ENCODE data around the gene ATXN1L. TPM values are rescaled to one million over a fixed set of nuclear protein-coding genes. Genes with fewer than 3 reads are reported as not detected.
"Not testable (repeated sequence)": the region's sequence is repeated elsewhere in the genome, so short reads cannot be mapped to it uniquely, and the experiment has no call there.

ATXN1L gene
- total and polyA plus RNA-seq, 10 donors: 3.1 to 37.5 (median 28.0) TPM

GRCh38 chr16:71904239-71904638 lies 58.5 kb downstream of the ATXN1L start:
- WGBS, 5 donors: 81 to 90% (median 84%) methylated on average over 8 to 9 of the region's 9 CpGs
- no peak for TF ChIP-seq POLR2AphosphoS5 (IDR thresholded peaks at IDR 0.05)
- no peak for TF ChIP-seq POLR2A (IDR thresholded peaks at IDR 0.05)
- Histone ChIP-seq H3K27ac (no peak overlapping the region), H3K4me3 (no peak overlapping the region), H3K36me3 (peaks cover 0 to 34% (median 0%) of the 10 kb centered on the region in 6 donors), H3K27me3 (replicated peaks in 1 of 7) (no peaks in the 10 kb centered on the region), H3K4me1 (peaks cover 24 to 100% (median 97%) of the 10 kb centered on the region in 6 donors), H3K9me3 (no peaks in the 10 kb centered on the region)
- no peak for DNase-seq
- intact Hi-C loops (cut with DNase I; ENCODE audit: low total_unique reads): no loop called here

- Histone ChIP-seq H3K36me3 (peaks cover 0 to 38% (median 0%) of the 10 kb centered on the region in 6 donors), H3K27ac (peak overlapping the region in 3 of 8 donors; percentile 5 to 46 (median 32)), H3K4me1 (peaks cover 9 to 100% (median 96%) of the 10 kb centered on the region in 6 donors)
- DNase-seq; H3K9me3 ChIP-seq; H3K27me3 ChIP-seq (replicated peaks in 1 of 7); H3K4me3 ChIP-seq; intact Hi-C loops (cut with DNase I; ENCODE audit: low total_unique reads): not testable (repeated sequence)
- 35 to 64% (median 53%) methylated on average over 6 of the region's 6 CpGs for WGBS, 5 donors
Measured at GRCh38 chr16:71905765-71906164, 60.0 kb downstream of the ATXN1L start.

Other genes with a start within 250 kb of the ATXN1L start
- gene MARVELD3, start 219.8 kb upstream of the ATXN1L start, total RNA-seq: under 1 TPM in 3 of 7 donors, not detected in 4; 0.13 to 0.76 (median 0.34) TPM
- gene MARVELD3, start 219.8 kb upstream of the ATXN1L start, polyA plus RNA-seq: under 1 TPM; 0.02 to 0.06 (median 0.04) TPM
- gene PHLPP2, start 121.3 kb upstream of the ATXN1L start, total RNA-seq: 10 to 100 TPM in 2 of 7 donors, 1 to 10 TPM in 5; 5.8 to 10.9 (median 8.7) TPM
- gene PHLPP2, start 121.3 kb upstream of the ATXN1L start, polyA plus RNA-seq: 1 to 10 TPM; 1.0 to 1.6 (median 1.1) TPM
- 100 to 1,000 TPM in 5 of 7 donors, 10 to 100 TPM in 2; 86.2 to 125 (median 104) TPM for gene AP1G1, start 37.1 kb upstream of the ATXN1L start, total RNA-seq
- gene AP1G1, start 37.1 kb upstream of the ATXN1L start, polyA plus RNA-seq: 10 to 100 TPM; 11.2 to 15.8 (median 14.5) TPM
- gene ZNF821, start 38.2 kb downstream of the ATXN1L start, total RNA-seq: 10 to 100 TPM in 5 of 7 donors, 1 to 10 TPM in 2; 7.9 to 15.9 (median 10.6) TPM
- 10 to 100 TPM in 1 of 3 donors, 1 to 10 TPM in 2; 8.7 to 13.7 (median 9.6) TPM for gene ZNF821, start 38.2 kb downstream of the ATXN1L start, polyA plus RNA-seq
- 100 to 1,000 TPM; 208 to 249 (median 232) TPM for gene IST1, start 49.6 kb downstream of the ATXN1L start, total RNA-seq
- gene IST1, start 49.6 kb downstream of the ATXN1L start, polyA plus RNA-seq: 100 to 1,000 TPM in 2 of 3 donors, 10 to 100 TPM in 1; 99.0 to 131 (median 127) TPM
- gene PKD1L3, start 154.4 kb downstream of the ATXN1L start, total RNA-seq: 1 to 10 TPM in 1 of 7 donors, under 1 TPM in 6; 0.20 to 1.3 (median 0.46) TPM
- under 1 TPM in 2 of 3 donors, not detected in 1; 0.03 TPM for gene PKD1L3, start 154.4 kb downstream of the ATXN1L start, polyA plus RNA-seq
- gene DHODH, start 162.8 kb downstream of the ATXN1L start, total RNA-seq: 1 to 10 TPM; 3.3 to 9.9 (median 8.5) TPM
- gene DHODH, start 162.8 kb downstream of the ATXN1L start, polyA plus RNA-seq: 1 to 10 TPM; 4.7 to 6.5 (median 5.5) TPM
- 10 to 100 TPM in 6 of 7 donors, 1 to 10 TPM in 1; 7.4 to 52.1 (median 18.2) TPM for gene HP, start 208.5 kb downstream of the ATXN1L start, total RNA-seq
- 10 to 100 TPM in 1 of 3 donors, 1 to 10 TPM in 2; 8.5 to 14.1 (median 8.7) TPM for gene HP, start 208.5 kb downstream of the ATXN1L start, polyA plus RNA-seq
- under 1 TPM in 1 of 7 donors, not detected in 6; 0.49 TPM for gene HPR, start 217.2 kb downstream of the ATXN1L start, total RNA-seq
- under 1 TPM; 0.09 to 0.20 (median 0.19) TPM for gene HPR, start 217.2 kb downstream of the ATXN1L start, polyA plus RNA-seq
- 10 to 100 TPM; 12.2 to 21.3 (median 16.0) TPM for gene TXNL4B, start 247.6 kb downstream of the ATXN1L start, total RNA-seq
- 1 to 10 TPM; 5.7 to 6.7 (median 6.2) TPM for gene TXNL4B, start 247.6 kb downstream of the ATXN1L start, polyA plus RNA-seq
- 10 to 100 TPM; 60.3 to 89.3 (median 73.0) TPM for gene DHX38, start 247.9 kb downstream of the ATXN1L start, total RNA-seq
- 10 to 100 TPM; 28.5 to 64.6 (median 63.0) TPM for gene DHX38, start 247.9 kb downstream of the ATXN1L start, polyA plus RNA-seq